Stimulated activated CD8-positive, alpha-beta memory T cell treated with anti-CD3 and anti-CD28 coated beads, Interleukin-15, amount 100 ng/mL, for 48 hours (primary cell): ENCODE results near the gene ANGEL1.
A peak's percentile ranks its signal among the peaks of the same experiment; 100 is the strongest.

Experiments used
- DNase-seq, 2 donors: peaks; one replicate each; pipeline ENCODE4 v3.0.0-alpha.2; 2020; ENCODE audit warnings: low read depth in 2 of 2

ANGEL1 gene

GRCh38 chr14:76779221-76780057 lies 33.2 kb downstream of the ANGEL1 start:
- DNase-seq: no peak

- DNase-seq: no peak
Observed at GRCh38 chr14:76778546-76779215, 34.0 kb downstream of the ANGEL1 start.

- no peak for DNase-seq
Observed at GRCh38 chr14:76777721-76778120, 35.0 kb downstream of the ANGEL1 start.

GRCh38 chr14:76776428-76777251 lies 36.0 kb downstream of the ANGEL1 start:
- DNase-seq: no peak

GRCh38 chr14:76775695-76776427 lies 36.8 kb downstream of the ANGEL1 start:
- no peak for DNase-seq

- no peak for DNase-seq
Observed at GRCh38 chr14:76774821-76775694, 37.6 kb downstream of the ANGEL1 start.

- no peak for DNase-seq
Observed at GRCh38 chr14:76773956-76774820, 38.5 kb downstream of the ANGEL1 start.

GRCh38 chr14:76773188-76773885 lies 39.3 kb downstream of the ANGEL1 start:
- peak in 1 of 2 donors; percentile 35 for DNase-seq

- DNase-seq: no peak
Observed at GRCh38 chr14:76772300-76773187, 40.1 kb downstream of the ANGEL1 start.

- no peak for DNase-seq
Observed at GRCh38 chr14:76771437-76771980, 41.2 kb downstream of the ANGEL1 start.

- no peak for DNase-seq
Observed at GRCh38 chr14:76770521-76771436, 41.9 kb downstream of the ANGEL1 start.

- no peak for DNase-seq
Observed at GRCh38 chr14:76769636-76770292, 42.9 kb downstream of the ANGEL1 start.

GRCh38 chr14:76768671-76769500 lies 43.8 kb downstream of the ANGEL1 start:
- DNase-seq: no peak

- DNase-seq: peak; percentile 31 to 63
Observed at GRCh38 chr14:76767681-76768656, 44.7 kb downstream of the ANGEL1 start.
